Mesendoderm (in vitro differentiated cells): Measurements from ENCODE around the gene IGSF8.

Experiments used
- DNase-seq: peaks from one replicate; pipeline ENCODE4 v3.0.0; 2013
- H2AK5ac ChIP-seq: 2 replicates; pipeline ENCODE4 v1.6.1; 2013; ENCODE audit warnings: low read length, inconsistent platforms
- H2BK120ac ChIP-seq: 2 replicates; pipeline ENCODE4 v1.6.1; 2013; ENCODE audit warnings: low read depth, mild to moderate bottlenecking, low read length, moderate library complexity, mixed read lengths
- H2BK15ac ChIP-seq: replicated peaks from 2 replicates; pipeline ENCODE4 v1.6.1; 2013; ENCODE audit warnings: low read depth, mild to moderate bottlenecking, moderate library complexity
- H2BK5ac ChIP-seq: 2 replicates; pipeline ENCODE4 v1.6.1; 2013; ENCODE audit warnings: low read length, inconsistent platforms
- H3K18ac ChIP-seq: 2 replicates; pipeline ENCODE4 v1.6.1; 2013; ENCODE audit warnings: mild to moderate bottlenecking, low read length, mixed read lengths
- H3K23ac ChIP-seq: one replicate; pipeline ENCODE4 v1.6.1; 2013; ENCODE audit warnings: low read length
- H3K27ac ChIP-seq: 2 replicates; pipeline ENCODE4 v1.5.1; 2013; ENCODE audit warnings: low read depth, mild to moderate bottlenecking, inconsistent platforms, low read length, moderate library complexity
- H3K27me3 ChIP-seq: 2 replicates; pipeline ENCODE4 v1.6.1; 2013; ENCODE audit warnings: low read length, control low read depth, mild to moderate bottlenecking, inconsistent platforms; ENCODE audit not compliant: insufficient read depth, poor library complexity
- H3K36me3 ChIP-seq: 2 replicates; pipeline ENCODE4 v1.6.1; 2013; ENCODE audit warnings: low read length, inconsistent platforms; ENCODE audit not compliant: control insufficient read depth, insufficient read depth
- H3K4ac ChIP-seq: one replicate; pipeline ENCODE4 v1.6.1; 2013; ENCODE audit warnings: low read depth, mild to moderate bottlenecking, low read length, moderate library complexity
- H3K4me1 ChIP-seq: 2 replicates; pipeline ENCODE4 v1.6.1; 2013; ENCODE audit warnings: low read depth, low read length, inconsistent platforms; ENCODE audit not compliant: control insufficient read depth
- H3K4me2 ChIP-seq: 2 replicates; pipeline ENCODE4 v1.6.1; 2013; ENCODE audit warnings: low read length
- H3K4me3 ChIP-seq: 2 replicates; pipeline ENCODE4 v1.5.1; 2013; ENCODE audit warnings: mild to moderate bottlenecking, low read length
- H3K56ac ChIP-seq: one replicate; pipeline ENCODE4 v1.6.1; 2013; ENCODE audit warnings: low read length
- H3K79me1 ChIP-seq: 2 replicates; pipeline ENCODE4 v1.6.1; 2013; ENCODE audit warnings: low read length, inconsistent platforms
- H3K79me2 ChIP-seq: 2 replicates; pipeline ENCODE4 v1.6.1; 2013; ENCODE audit warnings: mild to moderate bottlenecking, low read length; ENCODE audit not compliant: control insufficient read depth, insufficient read depth
- H3K9ac ChIP-seq: 2 replicates; pipeline ENCODE4 v1.6.1; 2013; ENCODE audit warnings: low read length, inconsistent platforms
- H4K5ac ChIP-seq: one replicate; pipeline ENCODE4 v1.6.1; 2013; ENCODE audit warnings: low read length
- H4K8ac ChIP-seq: one replicate; pipeline ENCODE4 v1.6.1; 2013; ENCODE audit warnings: low read depth, mild to moderate bottlenecking, control low read depth, low read length, moderate library complexity
- WGBS: extraction: QIAGEN DNeasy Blood & Tissue Kit; methylation state at CpG from one replicate; pipeline ENCODE4 v1.1.7; 2013; ENCODE audit warnings: low lambda C conversion rate, missing lambda C conversion rate; ENCODE audit not compliant: insufficient coverage; ENCODE audit errors: extremely low coverage; 5-methylcytosine and 5-hydroxymethylcytosine counted together

Gene IGSF8

DNA sequence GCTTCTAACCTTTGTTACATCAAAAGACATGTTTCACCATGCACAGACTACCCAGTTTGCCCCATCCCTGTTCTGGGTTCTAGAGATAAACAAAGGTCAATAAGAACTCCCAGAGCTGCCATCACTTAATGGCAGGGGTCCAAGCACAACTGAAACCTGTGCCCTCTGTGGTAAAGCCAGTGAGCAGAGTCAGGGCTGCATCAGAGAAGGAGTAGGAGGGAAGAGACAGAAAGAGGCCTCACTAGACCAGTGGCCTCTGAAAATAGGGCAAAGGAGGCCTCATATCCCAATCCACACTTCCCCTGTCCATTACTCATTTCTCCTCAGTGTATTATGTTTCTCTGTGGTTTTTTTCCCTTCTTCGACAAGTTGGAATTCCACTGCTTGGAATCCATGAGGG is 27.3 kb upstream of the IGSF8 start:
- no peak overlapping the region for H3K4me3 ChIP-seq
- no peaks in the 10 kb centered on the region for H3K27me3 ChIP-seq
- H3K4me1 ChIP-seq, result no peaks in the 10 kb centered on the region
- H3K56ac ChIP-seq, result no peak overlapping the region
- H4K8ac ChIP-seq, result no peak overlapping the region
- H2BK120ac ChIP-seq, result no peak overlapping the region
- H3K79me1 ChIP-seq, result no peaks in the 10 kb centered on the region
- no peak overlapping the region for H2BK5ac ChIP-seq
- WGBS, result no CpG with 5 or more reads among the region's 1 CpG
- H3K23ac ChIP-seq, result no peak overlapping the region
- H3K27ac ChIP-seq, result no peak overlapping the region
- no peaks in the 10 kb centered on the region for H3K79me2 ChIP-seq
- H2AK5ac ChIP-seq, result no peak overlapping the region
- H3K9ac ChIP-seq, result no peak overlapping the region
- no peak overlapping the region for H3K4ac ChIP-seq
- no peak for DNase-seq
- no peak overlapping the region for H2BK15ac ChIP-seq
- H4K5ac ChIP-seq, result no peak overlapping the region
- H3K36me3 ChIP-seq, result no peaks in the 10 kb centered on the region
- no peak overlapping the region for H3K4me2 ChIP-seq
- no peak overlapping the region for H3K18ac ChIP-seq

- Histone ChIP-seq H3K18ac (no peak overlapping the region), H3K4ac (no peak overlapping the region), H2BK15ac (no peak overlapping the region), H3K4me3 (no peak overlapping the region), H3K9ac (no peak overlapping the region), H3K23ac (no peak overlapping the region), H2BK120ac (no peak overlapping the region), H3K4me1 (no peaks in the 10 kb centered on the region), H3K56ac (no peak overlapping the region), H3K27me3 (no peaks in the 10 kb centered on the region), H3K79me1 (no peaks in the 10 kb centered on the region), H4K8ac (no peak overlapping the region), H3K36me3 (no peaks in the 10 kb centered on the region), H3K79me2 (no peaks in the 10 kb centered on the region), H3K4me2 (no peak overlapping the region), H4K5ac (no peak overlapping the region), H2BK5ac (no peak overlapping the region), H3K27ac (no peak overlapping the region), H2AK5ac (no peak overlapping the region)
- peak; percentile 94 for DNase-seq
- no CpG with 5 or more reads among the region's 8 CpGs for WGBS
Measured at GRCh38 chr1:160124705-160125478, 26.5 kb upstream of the IGSF8 start.

- Histone ChIP-seq H3K4me1 (no peaks in the 10 kb centered on the region), H3K23ac (no peak overlapping the region), H3K27me3 (no peaks in the 10 kb centered on the region), H2BK5ac (no peak overlapping the region), H3K18ac (no peak overlapping the region), H2AK5ac (no peak overlapping the region), H3K36me3 (no peaks in the 10 kb centered on the region), H3K4me2 (no peak overlapping the region), H4K5ac (no peak overlapping the region), H3K4ac (no peak overlapping the region), H3K27ac (no peak overlapping the region), H3K79me1 (no peaks in the 10 kb centered on the region), H2BK120ac (no peak overlapping the region), H3K4me3 (no peak overlapping the region), H3K56ac (no peak overlapping the region), H4K8ac (no peak overlapping the region), H3K79me2 (no peaks in the 10 kb centered on the region), H2BK15ac (no peak overlapping the region), H3K9ac (no peak overlapping the region)
- no peak for DNase-seq
Measured at GRCh38 chr1:160123726-160124125, 25.3 kb upstream of the IGSF8 start.

DNA sequence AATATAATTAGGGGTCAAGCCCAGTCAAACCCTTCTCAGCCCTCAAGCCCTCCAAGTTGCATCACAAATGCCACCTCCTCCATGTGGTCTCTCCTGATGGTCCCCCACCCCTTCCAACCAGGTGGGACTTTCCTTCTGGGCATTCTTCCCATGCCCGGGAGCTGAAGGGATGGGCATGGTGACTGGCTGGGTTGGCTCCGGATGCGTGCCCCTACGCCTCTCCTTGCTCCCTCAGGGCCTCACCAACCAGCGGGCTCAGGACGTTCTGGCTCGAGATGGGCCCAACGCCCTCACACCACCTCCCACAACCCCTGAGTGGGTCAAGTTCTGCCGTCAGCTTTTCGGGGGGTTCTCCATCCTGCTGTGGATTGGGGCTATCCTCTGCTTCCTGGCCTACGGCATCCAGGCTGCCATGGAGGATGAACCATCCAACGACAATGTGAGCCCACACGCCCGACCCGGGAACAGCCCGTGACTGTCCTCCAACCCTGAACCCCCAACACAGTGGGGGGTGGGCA is 24.6 kb upstream of the IGSF8 start:
- Histone ChIP-seq H2BK15ac (no peak overlapping the region), H3K27ac (no peak overlapping the region), H3K9ac (no peak overlapping the region), H2BK120ac (no peak overlapping the region), H3K23ac (no peak overlapping the region), H3K79me1 (no peaks in the 10 kb centered on the region), H3K56ac (no peak overlapping the region), H2AK5ac (no peak overlapping the region), H3K18ac (no peak overlapping the region), H3K4me3 (no peak overlapping the region), H4K5ac (no peak overlapping the region), H3K36me3 (no peaks in the 10 kb centered on the region), H4K8ac (no peak overlapping the region), H3K4me2 (no peak overlapping the region), H3K27me3 (no peaks in the 10 kb centered on the region), H3K4me1 (peaks cover 4% of the 10 kb centered on the region), H2BK5ac (no peak overlapping the region), H3K4ac (no peak overlapping the region), H3K79me2 (no peaks in the 10 kb centered on the region)
- DNase-seq, result no peak
- WGBS, result no CpG with 5 or more reads among the region's 16 CpGs

DNA sequence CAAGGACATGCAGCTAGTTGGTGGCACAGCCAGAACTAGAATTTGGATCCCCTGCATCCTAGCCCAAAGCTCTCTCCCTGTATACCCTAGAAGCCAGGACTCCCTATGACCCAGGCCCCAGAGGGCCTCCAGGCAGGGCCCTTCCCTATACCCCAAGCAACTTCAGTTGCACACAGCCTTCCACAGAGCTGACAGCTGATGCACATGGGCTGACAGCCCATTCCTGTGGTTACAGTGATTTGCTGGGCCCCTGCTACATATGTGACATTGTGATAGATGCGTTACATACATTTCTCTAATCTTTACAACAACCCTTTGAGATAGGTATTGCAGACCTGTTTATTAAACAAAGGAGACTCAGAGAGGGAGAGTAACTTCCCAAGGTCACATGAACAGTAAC is 23.0 kb upstream of the IGSF8 start:
- Histone ChIP-seq H3K18ac (no peak overlapping the region), H3K27ac (no peak overlapping the region), H3K9ac (no peak overlapping the region), H3K4ac (no peak overlapping the region), H2BK15ac (no peak overlapping the region), H3K79me1 (no peaks in the 10 kb centered on the region), H2AK5ac (no peak overlapping the region), H3K4me2 (no peak overlapping the region), H3K4me1 (peaks cover 10% of the 10 kb centered on the region), H3K4me3 (no peak overlapping the region), H2BK120ac (no peak overlapping the region), H3K56ac (no peak overlapping the region), H4K5ac (no peak overlapping the region), H3K27me3 (no peaks in the 10 kb centered on the region), H4K8ac (no peak overlapping the region), H2BK5ac (no peak overlapping the region), H3K79me2 (no peaks in the 10 kb centered on the region), H3K23ac (no peak overlapping the region), H3K36me3 (no peaks in the 10 kb centered on the region)
- DNase-seq, result no peak
- no CpG with 5 or more reads among the region's 1 CpG for WGBS

DNA sequence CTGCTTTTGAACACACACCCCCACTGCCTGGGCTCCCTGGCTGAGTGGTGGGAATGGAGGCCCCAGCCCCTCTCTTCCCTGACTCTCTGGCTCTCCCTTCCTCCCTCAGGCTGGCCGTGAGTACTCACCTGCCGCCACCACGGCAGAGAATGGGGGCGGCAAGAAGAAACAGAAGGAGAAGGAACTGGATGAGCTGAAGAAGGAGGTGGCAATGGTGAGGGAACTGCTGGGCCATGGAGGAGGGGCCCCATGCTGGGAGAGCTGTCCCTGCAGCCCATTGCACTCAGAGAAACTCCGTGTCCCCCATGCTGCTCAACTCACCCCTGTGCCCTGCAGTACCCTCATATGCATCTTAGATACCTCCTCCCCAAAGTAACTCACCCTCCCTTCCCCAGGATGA is 22.4 kb upstream of the IGSF8 start:
- H3K56ac ChIP-seq, result no peak overlapping the region
- no peak overlapping the region for H3K4me2 ChIP-seq
- no peaks in the 10 kb centered on the region for H3K79me1 ChIP-seq
- H2BK120ac ChIP-seq, result no peak overlapping the region
- H3K4me3 ChIP-seq, result no peak overlapping the region
- no peak overlapping the region for H3K9ac ChIP-seq
- no peaks in the 10 kb centered on the region for H3K27me3 ChIP-seq
- H2BK15ac ChIP-seq, result no peak overlapping the region
- no peak overlapping the region for H4K5ac ChIP-seq
- H3K4ac ChIP-seq, result no peak overlapping the region
- peaks cover 10% of the 10 kb centered on the region for H3K4me1 ChIP-seq
- H3K36me3 ChIP-seq, result no peaks in the 10 kb centered on the region
- no peak overlapping the region for H2BK5ac ChIP-seq
- H3K79me2 ChIP-seq, result no peaks in the 10 kb centered on the region
- no peak overlapping the region for H4K8ac ChIP-seq
- H2AK5ac ChIP-seq, result no peak overlapping the region
- DNase-seq, result no peak
- H3K23ac ChIP-seq, result no peak overlapping the region
- H3K27ac ChIP-seq, result no peak overlapping the region
- WGBS, result no CpG with 5 or more reads among the region's 5 CpGs
- H3K18ac ChIP-seq, result no peak overlapping the region
